ENCODE results near the gene VTN. TPM values are rescaled to one million over a fixed set of nuclear protein-coding genes. Genes with fewer than 3 reads are reported as not detected.

Gene VTN
- polyA plus RNA-seq, 1 donor from 2014 or later, result 1.5 TPM

DNA sequence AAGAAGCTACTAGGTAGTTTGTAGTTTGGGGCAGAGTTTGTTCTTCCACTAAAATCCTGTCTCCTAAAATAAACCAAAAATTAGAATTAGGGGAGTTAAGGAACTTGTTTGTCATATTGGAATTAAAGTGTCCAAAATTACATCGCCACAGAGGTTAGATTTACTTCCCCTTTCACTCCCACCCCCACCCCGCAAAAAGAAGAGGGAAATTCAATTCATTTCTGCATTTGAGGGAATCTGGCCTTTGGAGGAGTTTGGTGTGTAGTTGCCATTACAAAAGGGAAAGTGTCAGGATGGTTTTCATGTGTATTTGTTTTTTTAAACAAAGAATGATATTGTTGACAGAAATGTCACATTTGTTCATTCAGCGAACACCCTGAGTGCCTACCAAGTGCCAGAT lies 45.3 kb downstream of the VTN start:
- no peaks in the 10 kb centered on the region for H3K9me2 ChIP-seq (ENCODE audit: insufficient read depth, low read length)
- no peaks in the 10 kb centered on the region for H3K27me3 ChIP-seq (ENCODE audit: insufficient read depth, low read depth, low read length)
- no peaks in the 10 kb centered on the region for H3K9me3 ChIP-seq (ENCODE audit: low read length)
- no peak overlapping the region for H2AFZ ChIP-seq (ENCODE audit: low read depth, low read length)
- H4K20me1 ChIP-seq (ENCODE audit: insufficient read depth), result no peaks in the 10 kb centered on the region
- H3K36me3 ChIP-seq (ENCODE audit: insufficient read depth, low read length), result peaks cover 6% of the 10 kb centered on the region
- H3F3A ChIP-seq (ENCODE audit: insufficient read depth, low read length, poor library complexity, severe bottlenecking), result no peaks in the 10 kb centered on the region
- H3K27ac ChIP-seq (ENCODE audit: low read length), result no peak overlapping the region
- H3K79me2 ChIP-seq (replicated peaks; ENCODE audit: insufficient read depth, low read length), result peaks cover 42% of the 10 kb centered on the region
- H3K4me2 ChIP-seq (ENCODE audit: low read length), result no peak overlapping the region
- TF ChIP-seq, protein P1, sequence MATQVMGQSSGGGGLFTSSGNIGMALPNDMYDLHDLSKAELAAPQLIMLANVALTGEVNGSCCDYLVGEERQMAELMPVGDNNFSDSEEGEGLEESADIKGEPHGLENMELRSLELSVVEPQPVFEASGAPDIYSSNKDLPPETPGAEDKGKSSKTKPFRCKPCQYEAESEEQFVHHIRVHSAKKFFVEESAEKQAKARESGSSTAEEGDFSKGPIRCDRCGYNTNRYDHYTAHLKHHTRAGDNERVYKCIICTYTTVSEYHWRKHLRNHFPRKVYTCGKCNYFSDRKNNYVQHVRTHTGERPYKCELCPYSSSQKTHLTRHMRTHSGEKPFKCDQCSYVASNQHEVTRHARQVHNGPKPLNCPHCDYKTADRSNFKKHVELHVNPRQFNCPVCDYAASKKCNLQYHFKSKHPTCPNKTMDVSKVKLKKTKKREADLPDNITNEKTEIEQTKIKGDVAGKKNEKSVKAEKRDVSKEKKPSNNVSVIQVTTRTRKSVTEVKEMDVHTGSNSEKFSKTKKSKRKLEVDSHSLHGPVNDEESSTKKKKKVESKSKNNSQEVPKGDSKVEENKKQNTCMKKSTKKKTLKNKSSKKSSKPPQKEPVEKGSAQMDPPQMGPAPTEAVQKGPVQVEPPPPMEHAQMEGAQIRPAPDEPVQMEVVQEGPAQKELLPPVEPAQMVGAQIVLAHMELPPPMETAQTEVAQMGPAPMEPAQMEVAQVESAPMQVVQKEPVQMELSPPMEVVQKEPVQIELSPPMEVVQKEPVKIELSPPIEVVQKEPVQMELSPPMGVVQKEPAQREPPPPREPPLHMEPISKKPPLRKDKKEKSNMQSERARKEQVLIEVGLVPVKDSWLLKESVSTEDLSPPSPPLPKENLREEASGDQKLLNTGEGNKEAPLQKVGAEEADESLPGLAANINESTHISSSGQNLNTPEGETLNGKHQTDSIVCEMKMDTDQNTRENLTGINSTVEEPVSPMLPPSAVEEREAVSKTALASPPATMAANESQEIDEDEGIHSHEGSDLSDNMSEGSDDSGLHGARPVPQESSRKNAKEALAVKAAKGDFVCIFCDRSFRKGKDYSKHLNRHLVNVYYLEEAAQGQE (IDR thresholded peaks at IDR 0.05; ENCODE audit: borderline replicate concordance), result no peak
- TF ChIP-seq TAF1 (IDR thresholded peaks at IDR 0.05; ENCODE audit: low read depth), result no peak
- TF ChIP-seq EZH2 (IDR thresholded peaks at IDR 0.05; ENCODE audit: borderline replicate concordance, insufficient read depth, low read length, poor library complexity, severe bottlenecking), result no peak
- no peak for TF ChIP-seq CTCF (IDR thresholded peaks at IDR 0.05; ENCODE audit: poor library complexity, severe bottlenecking)
- no peak for TF ChIP-seq SMC3 (conservative IDR thresholded peaks at IDR 0.05; ENCODE audit: poor library complexity)
- TF ChIP-seq MXI1 (conservative IDR thresholded peaks at IDR 0.05; ENCODE audit: poor library complexity, severe bottlenecking), result no peak
- no peak for TF ChIP-seq EP300 (conservative IDR thresholded peaks at IDR 0.05; ENCODE audit: poor library complexity, severe bottlenecking)
- no peak for TF ChIP-seq RAD21 (conservative IDR thresholded peaks at IDR 0.05)
- no peak for TF ChIP-seq POLR2AphosphoS5 (IDR thresholded peaks at IDR 0.05)
- no peak overlapping the region for H3K4me3 ChIP-seq (ENCODE audit: low read length)
- peak overlapping the region; percentile 6 for H3K9ac ChIP-seq (ENCODE audit: low read length)

DNA sequence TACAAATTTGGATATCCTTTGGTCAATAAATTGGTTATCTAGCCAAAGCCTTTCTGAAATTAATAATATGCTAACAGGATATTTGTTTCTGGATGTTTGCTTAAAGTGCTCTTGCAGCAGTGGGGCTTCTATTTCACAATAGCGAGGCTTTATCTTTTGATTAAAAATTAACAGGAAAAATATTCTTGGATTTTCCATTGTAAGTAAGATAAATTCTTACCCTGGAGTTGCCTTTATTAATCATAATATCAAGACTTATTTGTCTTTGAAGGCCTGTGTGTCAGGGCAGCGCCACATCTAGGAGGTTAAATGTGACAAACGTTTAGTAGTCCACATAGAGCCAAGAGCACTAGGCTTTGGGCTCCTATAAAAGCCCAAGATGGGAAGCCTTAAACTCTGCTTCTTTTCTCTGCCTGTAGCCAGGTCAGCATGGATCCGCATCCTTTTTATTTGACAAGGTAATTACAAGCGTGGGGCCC lies 45.8 kb downstream of the VTN start:
- no peaks in the 10 kb centered on the region for H3K27me3 ChIP-seq (ENCODE audit: insufficient read depth, low read depth, low read length)

More for the DNA sequence above, 45.8 kb downstream of the VTN start:
- H4K20me1 ChIP-seq (ENCODE audit: insufficient read depth), result no peaks in the 10 kb centered on the region
- no peak overlapping the region for H2AFZ ChIP-seq (ENCODE audit: low read depth, low read length)
- H3K9ac ChIP-seq (ENCODE audit: low read length), result peak overlapping the region; percentile 6
- H3K36me3 ChIP-seq (ENCODE audit: insufficient read depth, low read length), result peaks cover 6% of the 10 kb centered on the region
- H3K9me2 ChIP-seq (ENCODE audit: insufficient read depth, low read length), result no peaks in the 10 kb centered on the region
- H3K9me3 ChIP-seq (ENCODE audit: low read length), result no peaks in the 10 kb centered on the region
- H3K4me3 ChIP-seq (ENCODE audit: low read length), result no peak overlapping the region
- H3K4me2 ChIP-seq (ENCODE audit: low read length), result no peak overlapping the region
- H3K27ac ChIP-seq (ENCODE audit: low read length), result no peak overlapping the region
- H3F3A ChIP-seq (ENCODE audit: insufficient read depth, low read length, poor library complexity, severe bottlenecking), result no peaks in the 10 kb centered on the region
- TF ChIP-seq EZH2 (IDR thresholded peaks at IDR 0.05; ENCODE audit: borderline replicate concordance, insufficient read depth, low read length, poor library complexity, severe bottlenecking) (no peak), SMC3 (conservative IDR thresholded peaks at IDR 0.05; ENCODE audit: poor library complexity) (no peak), EP300 (conservative IDR thresholded peaks at IDR 0.05; ENCODE audit: poor library complexity, severe bottlenecking) (no peak)
- TF ChIP-seq, protein P1 (IDR thresholded peaks at IDR 0.05; ENCODE audit: borderline replicate concordance), result no peak
- H3K79me2 ChIP-seq (replicated peaks; ENCODE audit: insufficient read depth, low read length), result peaks cover 46% of the 10 kb centered on the region
